Measurements from ENCODE around the gene MLH1.

GRCh38 chr3:36964817-36965216, 28.5 kb upstream of the MLH1 start:
- TF ChIP-seq GATA1 (IDR thresholded peaks at IDR 0.05; ENCODE audit: low read depth, low read length) (no peak), POLR2A (IDR thresholded peaks at IDR 0.05; ENCODE audit: low read length) (no peak)

Measured in erythroblast (primary cell).